HG03196 (cell line): Measurements from ENCODE around the gene ZDHHC22.

Experiments
- ATAC-seq: cut with Tn5 transposase; IDR thresholded peaks from one replicate; pipeline ENCODE4 v1.9.1; 2021; ENCODE audit not compliant: unreplicated experiment

Gene ZDHHC22

DNA sequence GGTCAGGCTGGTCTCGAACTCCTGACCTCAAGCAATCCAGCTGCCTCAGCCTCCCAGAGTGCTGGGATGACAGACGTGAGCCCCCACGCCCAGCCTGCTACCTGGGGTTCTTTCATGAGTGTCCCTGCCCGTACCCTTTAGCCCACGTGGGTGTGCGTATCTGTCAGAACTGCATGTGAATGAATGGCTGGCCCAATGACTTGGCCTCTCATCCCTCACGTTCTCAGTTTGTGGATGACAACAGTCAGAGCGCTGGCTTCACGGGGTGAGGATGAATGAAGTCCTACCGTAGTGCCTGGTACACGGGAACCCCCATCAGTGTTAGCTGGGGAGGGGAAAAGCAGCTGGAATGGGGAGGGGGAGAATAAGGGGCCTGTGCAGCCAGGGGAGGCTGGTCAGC is 16.1 kb upstream of the ZDHHC22 start:
- ATAC-seq = no peak

DNA sequence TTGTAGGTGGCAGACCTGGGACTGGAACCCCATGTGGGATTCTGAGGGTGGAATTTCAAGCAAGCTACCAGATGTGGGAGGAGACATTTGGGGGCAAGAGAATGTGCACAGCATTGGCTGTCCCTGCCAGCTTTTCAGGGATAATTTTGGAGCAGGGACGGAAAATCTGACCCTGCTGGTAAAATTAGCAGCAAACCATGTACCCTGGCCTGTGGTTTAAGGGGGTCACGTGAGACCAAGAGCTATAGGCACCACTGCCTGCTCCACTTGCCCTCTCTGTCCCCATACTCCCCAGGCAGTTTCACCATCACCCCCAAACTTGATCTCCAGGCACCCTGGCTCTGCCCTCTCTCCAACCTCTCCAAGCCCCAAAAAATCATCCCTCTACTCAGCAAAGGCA is 13.5 kb upstream of the ZDHHC22 start:
- no peak for ATAC-seq

- no peak for ATAC-seq
Observed at GRCh38 chr14:77154421-77154820, 12.8 kb upstream of the ZDHHC22 start.

DNA sequence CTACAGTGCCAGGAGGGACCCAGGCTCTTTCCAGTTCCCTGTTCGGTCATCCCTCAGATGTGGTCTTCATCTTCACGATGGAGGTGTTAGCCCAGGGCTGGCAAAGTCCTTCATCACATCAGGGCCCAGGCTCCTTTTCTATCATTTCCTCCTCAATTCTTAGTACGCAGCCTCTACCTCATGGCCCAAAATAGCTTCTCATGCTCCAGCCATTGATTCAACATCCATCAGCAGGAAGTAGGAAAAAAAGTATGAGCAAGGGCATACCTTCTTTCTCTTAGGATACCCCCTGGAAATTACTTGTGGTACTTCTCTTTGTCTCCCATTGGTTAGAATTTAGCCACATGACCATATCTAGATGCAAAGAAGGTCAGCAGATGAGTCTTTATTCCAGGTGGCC is 12.2 kb upstream of the ZDHHC22 start:
- ATAC-seq = no peak

DNA sequence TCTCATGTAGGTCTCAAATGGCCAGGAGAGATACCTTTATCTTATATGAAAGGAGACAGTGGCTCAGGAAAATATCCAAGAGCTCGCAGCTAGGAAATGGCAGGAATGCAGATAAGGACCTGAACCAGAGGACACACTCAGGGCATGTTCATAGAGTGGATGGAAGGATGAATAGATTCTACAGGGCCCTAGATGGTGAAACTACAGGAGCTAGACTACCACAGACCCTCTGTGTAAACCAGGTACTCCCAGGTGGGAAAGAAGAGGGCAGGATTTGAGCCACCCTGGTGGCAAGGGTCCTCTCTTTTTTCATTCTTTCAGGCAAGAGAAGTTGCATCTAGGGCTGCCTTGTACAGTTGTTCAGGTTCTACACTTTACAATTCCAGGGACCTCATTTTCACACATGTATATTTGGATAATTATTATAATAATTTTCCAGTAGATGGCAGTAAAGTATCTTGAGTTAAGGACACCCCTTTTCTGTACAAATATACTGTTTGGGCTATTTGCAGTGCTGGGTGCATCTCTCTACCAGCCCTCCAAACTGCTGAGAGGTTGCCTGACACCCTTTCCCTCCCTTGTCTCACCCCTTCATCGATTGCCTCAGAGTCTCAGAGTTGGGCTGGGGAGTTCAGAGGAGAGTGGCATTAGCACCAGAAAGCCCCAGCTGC is 10.5 kb upstream of the ZDHHC22 start:
- no peak for ATAC-seq

- no peak for ATAC-seq
Observed at GRCh38 chr14:77151245-77151644, 9.7 kb upstream of the ZDHHC22 start.

GRCh38 chr14:77148510-77149231 is 7.1 kb upstream of the ZDHHC22 start:
- ATAC-seq = no peak

- ATAC-seq = no peak
Observed at GRCh38 chr14:77145975-77146740, 4.6 kb upstream of the ZDHHC22 start.

GRCh38 chr14:77144412-77145115 is 3.0 kb upstream of the ZDHHC22 start:
- no peak for ATAC-seq

GRCh38 chr14:77143071-77143470 is 1.5 kb upstream of the ZDHHC22 start:
- ATAC-seq = no peak

DNA sequence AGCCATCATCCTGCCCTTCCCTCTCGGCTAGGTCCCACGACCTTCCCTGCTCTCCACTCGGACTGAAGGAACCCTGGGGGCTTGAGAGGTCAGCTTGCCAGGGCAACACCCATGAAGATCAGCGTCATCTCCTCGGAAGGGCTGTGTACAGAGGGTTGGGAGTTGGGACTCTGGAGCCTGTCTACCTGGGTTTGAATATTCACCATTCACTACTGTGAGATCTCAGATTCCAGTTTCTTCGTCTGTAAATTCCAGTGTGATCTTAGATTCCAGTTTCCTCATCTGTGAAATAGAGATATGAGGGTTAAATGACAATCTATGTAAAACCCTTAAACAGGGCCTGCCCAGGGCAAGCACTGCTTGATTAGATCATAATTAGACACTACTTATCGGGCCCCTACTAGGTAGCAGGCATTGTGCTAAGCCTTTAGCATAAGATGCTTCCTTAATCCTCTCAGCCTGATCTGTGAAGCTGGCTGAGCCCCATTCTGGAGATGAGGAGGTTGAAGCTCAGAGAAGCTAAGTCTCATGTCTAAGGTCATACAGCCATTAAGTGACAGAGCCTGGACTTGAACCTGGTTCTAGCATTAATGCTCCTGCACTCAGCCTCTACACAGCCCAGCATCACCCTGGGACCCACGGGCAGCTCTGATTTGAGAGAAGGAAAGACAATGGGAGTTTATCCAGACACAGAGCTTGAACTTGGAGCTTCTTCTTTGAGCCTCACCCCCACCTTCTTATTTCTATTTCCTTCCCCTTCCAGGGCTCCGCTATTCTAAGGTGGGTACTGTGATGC is 612 bp upstream of the ZDHHC22 start:
- no peak for ATAC-seq

- ATAC-seq = no peak
Observed at GRCh38 chr14:77140359-77141213, 1.0 kb downstream of the ZDHHC22 start.

DNA sequence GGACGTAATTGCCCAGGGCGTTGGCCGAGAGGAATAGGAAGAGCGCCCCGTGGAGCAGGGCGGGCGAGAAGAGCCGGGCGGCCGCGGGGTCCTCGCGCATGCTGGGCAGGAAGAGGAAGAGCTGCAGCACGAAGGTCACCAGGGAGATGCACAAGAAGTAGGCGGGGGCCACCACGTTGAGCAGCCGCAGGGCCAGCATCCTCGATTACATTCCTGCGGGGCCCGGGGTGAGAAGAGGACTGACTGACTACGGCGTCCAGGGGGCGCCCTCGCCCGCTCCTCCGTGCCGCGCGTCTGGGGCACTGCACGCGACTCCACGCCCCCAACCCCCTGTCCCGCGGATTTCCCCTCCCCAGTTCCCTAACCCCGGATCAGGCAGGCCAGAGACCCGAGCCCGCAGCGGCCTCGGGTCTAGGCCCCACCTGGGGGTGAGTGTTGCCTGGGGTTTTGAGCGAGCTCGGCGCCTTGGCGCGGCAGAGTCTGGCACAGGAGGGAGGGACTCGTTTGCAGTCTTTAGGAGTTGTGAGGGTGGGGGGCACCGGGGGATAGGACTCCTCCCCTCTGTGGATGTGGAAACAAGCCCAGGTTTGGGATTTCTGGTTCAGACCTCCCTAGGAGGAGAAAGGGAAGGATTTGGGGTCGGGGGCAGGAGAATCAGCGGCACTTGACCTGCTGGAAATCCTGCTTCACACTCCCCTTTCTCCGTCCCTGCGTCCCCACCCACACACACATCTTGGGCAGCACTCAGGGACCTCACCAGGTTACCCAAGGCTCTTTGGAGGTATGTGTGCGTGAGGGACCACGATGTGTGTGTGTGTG is 1.8 kb downstream of the ZDHHC22 start:
- ATAC-seq = no peak

GRCh38 chr14:77139022-77139421 is 2.6 kb downstream of the ZDHHC22 start:
- no peak for ATAC-seq

DNA sequence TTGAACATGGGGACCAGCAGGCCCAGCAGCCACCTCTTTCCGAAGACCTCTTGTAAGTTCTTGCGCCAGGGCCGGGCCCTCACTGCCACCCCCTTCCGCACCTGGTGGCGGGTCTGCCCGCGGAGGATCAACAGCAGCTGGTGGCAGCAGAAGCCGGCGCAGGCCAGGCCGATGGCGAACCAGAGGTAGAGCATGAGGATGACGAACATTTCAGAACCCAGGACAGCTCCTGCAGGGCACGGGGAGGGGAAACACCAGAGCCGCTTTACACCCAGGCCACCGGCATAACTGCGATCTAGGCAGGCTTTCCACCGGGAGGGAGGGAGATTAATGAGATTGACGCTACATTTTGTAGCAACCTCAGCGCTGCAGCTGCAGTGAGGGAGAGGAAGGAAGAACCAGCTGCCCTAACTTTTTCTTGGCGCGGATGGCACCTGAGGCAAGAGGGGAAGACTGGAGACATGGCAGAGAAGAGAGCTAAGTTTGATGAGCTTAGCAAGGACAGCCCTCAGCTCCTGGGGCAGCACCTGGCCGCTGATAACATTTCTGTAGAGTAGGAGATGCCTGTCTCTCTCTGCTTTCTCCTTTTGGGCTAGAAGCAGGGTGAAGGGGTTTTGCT is 7.8 kb downstream of the ZDHHC22 start:
- ATAC-seq = no peak

GRCh38 chr14:77131871-77132486 is 9.6 kb downstream of the ZDHHC22 start:
- no peak for ATAC-seq

DNA sequence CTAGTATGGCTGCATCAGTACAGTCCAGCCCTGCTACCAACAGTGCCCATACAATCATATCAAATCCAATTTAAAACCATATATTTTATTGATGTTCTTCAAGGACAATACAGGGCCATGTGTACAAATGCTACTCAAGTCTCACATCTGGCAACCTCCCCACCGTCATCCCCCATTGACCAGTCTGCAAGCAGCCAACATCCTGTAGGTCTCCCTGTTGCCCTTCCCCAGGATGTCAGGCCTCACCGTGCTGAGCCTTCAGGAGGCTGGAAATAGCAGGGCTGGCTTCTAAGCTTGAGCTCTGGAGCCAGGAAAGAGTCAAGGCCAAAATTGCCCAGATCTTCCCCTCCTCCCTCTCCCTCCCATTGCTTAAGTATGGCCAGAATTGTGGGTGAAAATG is 10.4 kb downstream of the ZDHHC22 start:
- ATAC-seq = no peak

GRCh38 chr14:77130386-77130785 is 11.2 kb downstream of the ZDHHC22 start:
- ATAC-seq = no peak
